HuH-7.5 (cell line): Measurements from ENCODE around the gene DIPK1A.

ENCODE experiments used
- DNase-seq: peaks from one replicate; pipeline ENCODE4 v3.0.0; 2011; ENCODE audit warnings: low spot score

DIPK1A gene

DNA sequence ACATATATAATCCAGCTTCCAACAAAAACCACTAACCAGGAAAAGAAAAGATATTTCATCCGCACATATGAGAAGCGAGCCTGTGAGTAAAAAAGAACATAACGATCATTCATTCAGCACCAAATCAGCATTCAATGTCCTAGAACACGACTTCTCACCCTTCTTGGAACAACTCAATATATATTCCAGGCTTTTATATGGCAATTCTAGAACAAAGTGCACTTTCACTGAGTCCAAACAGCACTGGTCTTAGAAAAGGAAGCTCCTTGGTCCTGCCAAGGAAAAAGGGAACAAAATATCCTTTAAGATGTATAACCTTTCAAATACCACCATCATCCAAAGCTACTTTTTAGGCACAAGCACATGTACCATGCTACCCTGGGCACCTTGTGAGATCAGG, 84.9 kb downstream of the DIPK1A start:
- no peak for DNase-seq

DNA sequence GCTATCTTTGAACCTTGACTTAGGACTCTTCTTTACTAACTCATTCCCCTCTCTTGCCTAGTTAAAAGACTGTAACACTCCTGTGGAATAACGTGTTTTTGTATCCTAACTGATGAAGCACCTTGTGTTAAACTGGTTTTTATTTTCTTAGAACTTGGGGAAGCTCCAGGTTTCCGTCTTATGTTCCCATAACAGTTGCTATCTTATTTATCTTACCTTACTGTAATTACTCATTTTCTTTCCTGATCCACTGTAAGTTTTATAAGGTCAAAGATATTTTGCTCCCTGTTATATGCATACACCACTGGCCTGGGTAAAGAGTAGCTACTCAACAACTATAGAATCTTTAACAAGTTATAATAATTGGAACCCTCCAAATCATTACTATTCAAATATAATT, 86.3 kb downstream of the DIPK1A start:
- DNase-seq: no peak

DNA sequence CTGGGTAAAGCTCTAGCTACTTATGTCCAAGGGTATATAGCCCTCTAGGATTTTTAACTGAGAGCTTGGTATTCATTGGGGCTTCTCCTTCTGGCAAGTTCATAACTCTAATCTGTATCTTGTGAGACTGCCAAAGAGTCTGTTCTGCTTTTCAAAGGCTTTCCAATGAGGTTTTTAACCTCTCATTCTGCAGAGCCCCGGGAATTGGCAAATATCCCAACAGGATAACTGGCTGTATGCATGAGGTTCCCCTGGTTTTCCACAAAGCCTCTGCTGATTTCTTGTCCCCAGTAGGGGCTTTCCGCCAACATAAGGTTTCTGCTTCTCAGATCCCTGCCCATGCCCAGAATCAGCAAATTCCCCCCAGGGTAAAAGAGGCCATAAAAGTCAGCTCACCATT, 88.5 kb downstream of the DIPK1A start:
- no peak for DNase-seq

- no peak for DNase-seq
Observed at GRCh38 chr1:92870591-92870990, 90.7 kb downstream of the DIPK1A start.

GRCh38 chr1:92864131-92864530, 97.1 kb downstream of the DIPK1A start:
- DNase-seq: no peak

GRCh38 chr1:92862605-92863004, 98.7 kb downstream of the DIPK1A start:
- no peak for DNase-seq

DNA sequence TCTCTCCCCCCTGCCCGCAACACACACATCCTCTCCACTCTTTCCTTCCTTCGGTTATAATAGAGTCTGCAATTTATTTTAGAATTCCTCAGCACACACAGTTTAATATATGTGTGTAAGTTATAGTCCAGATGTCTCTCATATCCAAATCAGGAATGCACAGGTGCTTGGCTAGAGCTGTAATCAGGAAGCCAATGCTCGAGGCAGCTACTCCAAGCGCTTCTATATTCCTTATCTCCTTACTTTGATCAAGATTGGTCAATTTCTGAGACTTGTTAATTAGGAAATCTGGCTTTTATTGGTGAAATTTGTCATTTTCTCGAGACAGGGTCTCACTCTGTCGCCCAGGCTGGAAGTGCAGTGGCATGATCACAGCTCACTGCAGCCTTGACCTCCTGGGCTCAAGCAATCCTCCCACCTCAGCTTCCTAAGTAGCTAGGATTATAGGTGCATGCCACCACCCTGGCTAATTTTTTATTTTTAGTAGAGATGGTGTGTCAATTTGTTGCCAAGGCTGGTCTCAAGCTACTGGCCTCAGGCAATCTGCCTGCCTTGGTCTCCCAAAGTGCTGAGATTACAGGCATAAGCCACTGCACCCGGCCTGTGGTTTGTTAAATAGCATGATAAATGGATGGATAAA, 101.7 kb downstream of the DIPK1A start:
- no peak for DNase-seq

GRCh38 chr1:92858564-92859399, 102.5 kb downstream of the DIPK1A start:
- DNase-seq: peak; percentile 29

- no peak for DNase-seq
Observed at GRCh38 chr1:92857817-92858216, 103.4 kb downstream of the DIPK1A start.

GRCh38 chr1:92855236-92855635, 106.0 kb downstream of the DIPK1A start:
- DNase-seq: no peak

- DNase-seq: no peak
Observed at GRCh38 chr1:92854101-92854785, 107.0 kb downstream of the DIPK1A start.

GRCh38 chr1:92853299-92853698, 108.0 kb downstream of the DIPK1A start:
- no peak for DNase-seq

DNA sequence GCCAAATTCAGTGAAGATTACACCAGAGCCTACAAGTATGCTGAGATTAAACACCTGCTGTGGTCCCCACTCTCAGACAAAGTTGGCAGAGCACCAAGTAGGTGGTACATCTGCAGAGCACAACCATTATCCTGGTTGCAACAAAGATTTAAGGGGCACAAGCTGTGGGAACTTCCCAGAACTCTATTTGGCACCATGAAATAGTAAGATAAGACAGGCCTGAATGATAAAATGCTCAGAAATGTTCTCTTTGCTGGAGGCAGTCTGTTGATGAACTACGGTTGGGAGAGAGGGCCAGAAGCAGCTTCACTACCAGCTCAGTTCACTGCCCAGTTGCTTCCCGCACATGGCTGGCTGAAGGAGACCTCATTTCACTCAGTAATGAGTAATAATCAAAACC, 109.5 kb downstream of the DIPK1A start:
- DNase-seq: no peak

DNA sequence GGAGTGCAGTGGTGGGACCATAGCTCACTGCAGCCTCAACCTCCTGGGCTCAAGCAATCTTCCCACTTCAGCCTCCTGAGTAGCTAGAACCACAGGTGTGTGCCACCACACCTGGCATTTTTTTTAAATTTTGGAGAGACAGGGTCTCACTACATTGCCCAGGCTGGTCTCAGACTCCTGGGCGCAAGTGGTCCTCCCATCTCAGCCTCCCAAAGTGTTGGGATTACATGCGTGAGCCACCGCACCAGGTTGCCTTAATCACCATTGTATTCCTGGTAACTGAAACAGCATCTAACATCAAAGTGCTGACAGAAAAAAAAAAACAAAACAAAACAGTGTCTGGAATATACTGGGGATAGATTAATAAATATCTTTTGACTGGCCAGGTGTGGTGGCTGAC, 111.2 kb downstream of the DIPK1A start:
- no peak for DNase-seq

GRCh38 chr1:92848201-92848600, 113.1 kb downstream of the DIPK1A start:
- DNase-seq: no peak

DNA sequence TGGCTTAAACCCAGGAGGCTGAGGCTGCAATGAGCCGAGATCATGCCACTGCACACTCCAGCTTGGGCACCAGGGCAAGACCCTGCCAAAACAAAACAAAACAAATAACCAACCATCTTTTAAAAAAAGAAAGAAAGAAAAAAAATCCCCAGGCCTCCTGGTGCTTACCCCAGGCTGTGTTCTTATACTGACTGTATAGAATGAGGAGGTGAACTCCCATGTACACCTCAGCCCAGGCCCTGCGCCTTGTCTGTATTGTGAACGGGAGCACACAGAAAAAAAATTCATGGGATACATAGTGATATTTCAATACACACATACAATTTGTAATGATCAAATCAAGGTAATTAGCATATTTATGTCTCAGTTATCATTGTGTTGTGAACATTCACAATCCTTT, 115.4 kb downstream of the DIPK1A start:
- no peak for DNase-seq

DNA sequence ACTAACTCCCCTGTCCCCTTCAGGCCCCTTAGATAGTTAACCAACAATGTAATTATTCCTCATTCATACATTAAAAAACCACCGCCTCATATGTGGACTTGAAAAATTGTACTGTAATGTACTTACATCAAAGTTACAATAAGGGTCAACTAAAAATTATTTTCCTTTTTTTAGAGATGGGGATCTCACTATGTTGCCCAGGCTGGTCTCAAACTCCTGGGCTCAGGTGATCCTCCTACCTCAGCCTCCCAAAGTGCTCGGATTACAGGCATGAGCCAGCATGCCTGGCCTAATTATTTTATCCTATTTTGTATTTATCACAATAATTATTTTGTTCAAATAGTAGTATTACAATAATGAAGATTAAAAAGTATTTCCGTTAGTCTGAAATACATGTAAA, 116.8 kb downstream of the DIPK1A start:
- DNase-seq: no peak

- no peak for DNase-seq
Observed at GRCh38 chr1:92843429-92844352, 117.6 kb downstream of the DIPK1A start.

DNA sequence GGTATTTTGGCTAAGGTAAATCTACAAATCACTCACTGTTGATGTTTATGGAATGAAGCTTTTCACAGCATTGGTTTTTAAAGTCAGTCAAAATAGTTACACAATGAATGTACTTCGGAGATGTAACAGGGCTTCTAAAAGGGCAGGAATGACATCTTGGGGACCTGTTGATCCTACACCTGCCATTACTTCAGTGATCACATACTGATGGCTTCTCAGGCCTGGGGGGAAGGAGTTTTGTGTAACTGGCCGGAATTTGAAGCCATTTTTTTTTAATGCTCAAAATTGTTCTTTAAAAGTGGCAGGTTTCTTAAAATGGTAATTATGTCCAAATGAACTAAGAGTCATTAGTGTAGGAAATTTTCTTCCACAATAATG, 118.2 kb downstream of the DIPK1A start:
- no peak for DNase-seq

DNA sequence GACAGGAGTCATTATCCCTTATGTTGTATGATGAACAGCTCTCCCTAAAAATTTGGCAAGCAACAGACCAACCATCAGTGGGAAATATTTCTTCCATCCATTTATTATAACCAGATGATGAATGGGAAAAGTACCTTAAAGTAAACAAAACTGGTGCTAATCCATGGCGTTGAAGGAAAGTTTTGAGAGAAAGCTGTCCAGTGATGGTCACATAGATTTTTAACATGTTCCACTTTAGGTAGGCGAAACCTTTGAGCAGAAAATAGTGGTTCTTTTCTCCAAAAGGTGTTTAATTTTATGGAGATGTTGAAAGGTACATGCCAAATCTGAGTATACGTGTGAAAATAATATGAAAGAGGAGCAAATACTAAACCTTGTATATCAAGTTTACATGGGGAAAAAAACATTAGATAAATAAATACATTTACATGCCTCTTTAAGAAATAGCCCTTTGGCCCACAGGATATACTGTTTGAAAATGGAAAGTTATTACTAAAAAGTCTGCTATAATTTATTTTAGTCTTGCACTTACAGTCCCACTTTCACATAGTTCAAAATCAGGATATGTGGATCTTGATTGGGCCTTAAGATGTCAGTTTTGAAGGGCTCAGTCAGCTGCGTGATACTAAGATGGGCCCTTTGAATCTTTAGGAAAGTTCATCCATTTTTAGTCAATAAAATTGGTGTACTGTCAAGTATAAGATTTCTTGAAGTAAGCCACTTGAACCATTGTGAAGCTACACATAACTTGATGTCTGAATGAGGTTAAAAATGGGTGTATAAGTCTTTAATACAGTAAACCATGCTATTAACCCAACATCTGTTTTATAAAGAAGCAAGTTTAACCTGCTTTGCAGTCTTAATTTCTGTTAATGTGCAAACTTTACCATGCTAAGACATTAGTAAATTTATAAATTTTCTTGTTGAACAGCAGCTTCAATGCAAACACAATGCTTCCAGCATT, 118.9 kb downstream of the DIPK1A start:
- no peak for DNase-seq

DNA sequence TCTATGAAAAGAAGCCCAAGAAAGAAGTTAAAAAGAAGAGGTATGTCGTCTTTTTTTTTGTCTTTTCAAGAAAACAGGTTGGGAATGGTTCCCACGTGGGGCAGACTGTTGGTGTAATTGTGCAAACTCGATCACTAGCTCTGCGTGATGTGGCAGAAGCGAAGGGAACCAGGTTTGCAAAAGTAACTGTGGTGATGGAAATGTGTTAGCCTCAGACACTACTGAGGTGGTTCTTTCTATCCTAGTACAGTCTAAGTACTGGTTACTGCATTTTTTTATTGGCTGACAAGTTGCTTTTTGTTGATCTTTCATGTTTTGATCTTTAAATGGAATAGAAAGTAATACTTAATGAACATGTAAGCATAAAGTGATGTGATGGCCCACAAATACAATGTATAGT, 120.7 kb downstream of the DIPK1A start:
- no peak for DNase-seq
